ENCODE results near the gene ZNF407.

- TF ChIP-seq CTCF (IDR thresholded peaks at IDR 0.05 in 2 of 3, conservative IDR thresholded peaks at IDR 0.05 in 1 of 3; ENCODE audit: borderline replicate concordance in 1 of 3, insufficient read depth in 1 of 3, low read depth in 2 of 3, low read length in 2 of 3) (no peak), POLR2A (IDR thresholded peaks at IDR 0.05; ENCODE audit: borderline replicate concordance, extremely low read depth, insufficient read depth, insufficient read length) (no peak), ZBTB33 (IDR thresholded peaks at IDR 0.05; ENCODE audit: extremely low read depth, insufficient replicate concordance, low read length) (no peak), JUND (IDR thresholded peaks at IDR 0.05) (no peak), POLR2AphosphoS5 (IDR thresholded peaks at IDR 0.05; ENCODE audit: low read depth, low read length) (no peak)
Observed at GRCh38 chr18:74902147-74902455, 304.4 kb downstream of the ZNF407 start.
